BJ (cell line): ENCODE data around the gene MAU2. TPM values are rescaled to one million over a fixed set of nuclear protein-coding genes. Genes with fewer than 3 reads are reported as not detected.
"Not testable (repeated sequence)": the region's sequence is repeated elsewhere in the genome, so short reads cannot be mapped to it uniquely, and the experiment has no call there.

Experiments used
- CTCF ChIA-PET: fragments of 350-600 bp; formaldehyde crosslinking; extraction: SDS; loops from one replicate; lab custom pipeline; 2021; ENCODE audit warnings: antibody characterized with exemption, inconsistent platforms; lab: Yijun Ruan, JAX
- POLR2A ChIA-PET: fragments of 300-600 bp; sonication (Branson Sonifier 250); formaldehyde crosslinking; extraction: SDS; loops from one replicate; lab custom pipeline; 2021; ENCODE audit warnings: antibody characterized with exemption; lab: Charles Lee
- DNase-seq: peaks from one replicate; pipeline ENCODE4 v3.0.0-alpha.2; 2011; ENCODE audit warnings: low read depth
- H3K27me3 ChIP-seq: 2 replicates; pipeline ENCODE4 v1.6.0; 2011; ENCODE audit warnings: low read length; ENCODE audit not compliant: control insufficient read depth, insufficient read depth
- H3K36me3 ChIP-seq: 2 replicates; pipeline ENCODE4 v1.5.1; 2011; ENCODE audit warnings: low read length; ENCODE audit not compliant: control insufficient read depth, insufficient read depth
- H3K4me3 ChIP-seq: 2 replicates; pipeline ENCODE4 v1.5.1; 2011; ENCODE audit warnings: low read depth, mild to moderate bottlenecking, control low read depth, low read length
- polyA plus RNA-seq: library from polyadenylated mRNA; depleted of rRNA; stranded (reverse); fragments of >200 nt; gene quantifications from 2 replicates; pipeline ENCODE4 v1.2.3, GENCODE V29; 2011
- TF ChIP-seq, protein P1 (sequence below): IDR thresholded peaks from 2 replicates; pipeline ENCODE4 v1.5.1; 2011; ENCODE audit warnings: low read depth, mild to moderate bottlenecking, control low read depth, inconsistent platforms, low read length, moderate library complexity; ENCODE audit not compliant: insufficient read depth

The MAU2 gene
- polyA plus RNA-seq, 1 experiment, result 25.9 TPM

DNA sequence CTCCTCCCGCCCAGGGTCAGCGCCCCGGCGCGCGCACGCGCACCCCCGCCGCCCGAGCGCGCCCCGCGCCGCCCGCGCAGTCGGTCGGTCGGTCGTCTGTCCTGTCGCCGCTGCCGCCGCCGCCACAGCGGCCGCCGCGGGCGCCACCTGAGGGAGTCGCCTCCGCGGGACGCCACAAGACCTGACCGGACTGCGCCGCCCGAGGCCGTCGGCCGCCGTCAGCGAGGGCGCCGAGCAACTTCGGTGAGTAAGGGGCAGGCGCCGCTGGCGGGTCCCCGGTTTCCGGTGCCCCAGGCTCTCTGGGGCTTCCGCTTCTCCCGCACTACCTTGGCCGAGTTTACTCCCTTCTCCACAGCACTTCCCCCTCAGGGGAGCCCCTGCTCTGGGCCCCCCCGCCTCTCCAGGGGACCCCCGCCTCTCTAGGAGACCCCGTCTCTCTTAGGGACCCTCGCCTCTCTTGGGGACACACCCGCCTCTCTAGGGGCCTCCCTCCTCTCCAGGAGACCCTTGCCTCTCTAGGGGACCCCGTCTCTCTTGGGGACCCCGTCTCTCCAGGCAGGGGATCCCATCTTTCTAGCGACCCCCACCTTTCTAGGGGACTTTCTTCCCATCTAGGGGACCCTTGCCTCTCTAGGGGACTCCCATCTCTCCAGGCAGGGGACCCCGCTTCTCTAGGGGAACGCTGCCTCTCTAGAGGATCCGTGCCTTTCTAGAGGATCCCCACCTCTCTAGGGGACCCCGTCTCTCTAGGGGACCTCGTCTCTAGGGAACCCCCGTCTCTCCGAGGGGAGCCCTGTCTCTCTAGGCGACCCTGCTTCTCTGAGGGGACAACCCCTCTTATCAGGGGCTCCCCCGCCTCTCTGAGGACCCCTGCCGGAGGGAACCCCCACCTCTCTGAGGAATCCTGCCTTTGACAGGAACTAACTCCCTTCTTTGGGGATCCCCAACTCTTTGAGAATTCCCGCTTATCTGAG lies 65.6 kb downstream of the MAU2 start:
- ChIA-PET POLR2A (interaction anchor here (0.7 kb wide), 1 partner anchor 19 kb away, joined by 3 read pairs; the partner anchor contains the start of gene GATAD2A), CTCF (interaction anchor here (1.0 kb wide), 1 partner anchor 21 kb away, joined by 3 read pairs; no protein-coding TSS in a partner anchor)
- DNase-seq, result no peak
- H3K36me3 ChIP-seq, result no peaks in the 10 kb centered on the region
- H3K27me3 ChIP-seq, result no peaks in the 10 kb centered on the region
- H3K4me3 ChIP-seq, result peak overlapping the region; percentile 85
- TF ChIP-seq, protein P1, sequence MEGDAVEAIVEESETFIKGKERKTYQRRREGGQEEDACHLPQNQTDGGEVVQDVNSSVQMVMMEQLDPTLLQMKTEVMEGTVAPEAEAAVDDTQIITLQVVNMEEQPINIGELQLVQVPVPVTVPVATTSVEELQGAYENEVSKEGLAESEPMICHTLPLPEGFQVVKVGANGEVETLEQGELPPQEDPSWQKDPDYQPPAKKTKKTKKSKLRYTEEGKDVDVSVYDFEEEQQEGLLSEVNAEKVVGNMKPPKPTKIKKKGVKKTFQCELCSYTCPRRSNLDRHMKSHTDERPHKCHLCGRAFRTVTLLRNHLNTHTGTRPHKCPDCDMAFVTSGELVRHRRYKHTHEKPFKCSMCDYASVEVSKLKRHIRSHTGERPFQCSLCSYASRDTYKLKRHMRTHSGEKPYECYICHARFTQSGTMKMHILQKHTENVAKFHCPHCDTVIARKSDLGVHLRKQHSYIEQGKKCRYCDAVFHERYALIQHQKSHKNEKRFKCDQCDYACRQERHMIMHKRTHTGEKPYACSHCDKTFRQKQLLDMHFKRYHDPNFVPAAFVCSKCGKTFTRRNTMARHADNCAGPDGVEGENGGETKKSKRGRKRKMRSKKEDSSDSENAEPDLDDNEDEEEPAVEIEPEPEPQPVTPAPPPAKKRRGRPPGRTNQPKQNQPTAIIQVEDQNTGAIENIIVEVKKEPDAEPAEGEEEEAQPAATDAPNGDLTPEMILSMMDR, result peak; percentile 40

DNA sequence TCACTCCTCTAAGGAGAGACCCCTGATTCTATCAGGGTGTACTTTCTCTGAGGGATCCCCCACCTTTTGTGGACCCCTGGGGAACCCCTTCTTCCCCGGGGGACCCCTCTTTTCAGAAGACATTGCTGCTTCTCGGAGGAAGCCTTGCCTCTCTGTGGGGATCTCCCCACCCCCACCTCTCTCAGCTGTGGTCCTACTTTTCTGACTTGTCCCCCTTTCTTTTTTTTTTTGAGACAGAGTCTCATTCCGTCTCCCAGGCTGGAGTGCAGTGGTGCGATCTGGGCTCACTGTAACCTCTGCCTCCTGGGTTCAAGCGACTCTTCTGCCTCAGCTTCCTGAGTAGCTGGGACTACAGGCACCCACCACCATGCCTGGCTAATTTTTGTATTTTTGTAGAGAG lies 66.5 kb downstream of the MAU2 start:
- DNase-seq, result no peak
- ChIA-PET POLR2A (no interaction called here), CTCF (interaction anchor here (2.4 kb wide), 1 partner anchor 103 kb away, joined by 10 read pairs; no protein-coding TSS in a partner anchor)
- TF ChIP-seq, protein P1, result no peak
- H3K4me3 ChIP-seq, result peak overlapping the region; percentile 85
- H3K36me3 ChIP-seq, result no peaks in the 10 kb centered on the region
- no peaks in the 10 kb centered on the region for H3K27me3 ChIP-seq

DNA sequence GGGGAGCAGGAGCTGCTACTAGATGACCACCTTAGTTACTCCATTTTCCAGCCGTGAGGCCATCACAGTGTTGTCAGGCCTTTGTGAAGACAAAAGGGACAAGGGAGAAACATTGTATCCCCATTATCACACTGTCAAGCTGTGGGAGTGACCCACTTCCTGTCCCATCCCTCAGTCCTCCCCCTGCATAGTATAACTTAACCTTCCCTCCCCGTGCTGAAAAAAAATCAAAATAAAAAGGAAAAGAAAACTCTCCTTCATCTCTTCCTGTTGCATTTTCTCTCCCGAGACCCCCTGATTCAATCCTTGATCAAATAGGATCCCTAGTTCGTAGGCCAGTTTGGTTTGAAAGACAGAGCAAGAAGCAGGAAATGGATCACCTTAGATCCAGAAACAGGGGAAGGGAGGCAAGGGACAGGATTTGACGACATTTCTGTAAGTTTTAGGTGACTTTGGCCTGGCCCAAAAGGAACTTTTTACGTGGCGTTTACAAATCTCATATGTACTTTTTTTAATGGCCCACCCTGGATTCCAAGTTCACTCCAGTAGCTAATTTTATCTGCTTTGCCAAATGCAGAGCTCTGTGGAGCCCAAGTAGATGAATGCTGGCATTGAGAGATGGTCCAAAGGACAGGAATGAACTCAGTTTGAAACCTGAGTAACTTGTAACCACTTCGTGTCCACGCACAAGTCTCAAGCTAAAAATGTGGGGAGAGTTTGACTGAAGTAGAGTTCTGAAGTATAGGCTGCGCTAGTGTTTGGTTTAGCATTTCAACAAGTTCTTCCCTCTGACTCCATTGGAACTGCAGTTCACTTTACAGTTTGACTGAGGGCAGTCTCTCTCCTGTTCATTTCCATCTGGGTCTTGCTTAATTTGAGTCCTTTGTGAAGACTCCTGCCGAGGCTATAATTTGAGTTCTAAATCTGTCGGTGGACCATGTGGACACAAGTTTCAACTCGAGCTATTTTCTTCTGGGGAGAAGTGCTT lies 68.2 kb downstream of the MAU2 start:
- no peak for DNase-seq
- POLR2A ChIA-PET, result interaction anchor here (0.6 kb wide), 1 partner anchor 96 kb away, joined by 7 read pairs; no protein-coding TSS in a partner anchor
- CTCF ChIA-PET, result interaction anchor here (2.4 kb wide), 1 partner anchor 101 kb away, joined by 10 read pairs; no protein-coding TSS in a partner anchor
- H3K36me3 ChIP-seq, result no peaks in the 10 kb centered on the region
- TF ChIP-seq, protein P1, result no peak
- H3K4me3 ChIP-seq, result no peak overlapping the region
- H3K27me3 ChIP-seq, result no peaks in the 10 kb centered on the region

DNA sequence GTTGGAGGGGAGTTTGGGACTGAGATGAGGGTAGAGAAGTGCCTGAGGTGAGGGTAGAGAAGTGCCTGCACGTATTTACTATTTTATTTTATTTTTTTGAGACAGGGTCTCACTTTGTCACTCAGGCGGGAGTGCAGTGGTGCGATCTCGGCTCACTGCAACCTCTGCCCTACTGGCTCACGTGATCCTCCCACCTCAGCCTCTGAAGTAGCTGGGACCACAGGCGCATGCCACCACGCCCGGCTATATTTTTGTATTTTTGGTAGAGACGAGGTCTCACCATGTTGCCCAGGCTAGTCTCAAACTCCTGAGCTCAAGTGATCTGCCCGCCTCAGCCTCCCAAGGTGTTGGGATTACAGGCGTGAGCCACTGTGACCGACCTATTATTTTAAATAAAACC lies 69.1 kb downstream of the MAU2 start:
- H3K27me3 ChIP-seq, DNase-seq, H3K36me3 ChIP-seq, H3K4me3 ChIP-seq, POLR2A ChIA-PET: not testable (repeated sequence)
- CTCF ChIA-PET, result interaction anchor here (2.4 kb wide), 1 partner anchor 101 kb away, joined by 10 read pairs; no protein-coding TSS in a partner anchor

DNA sequence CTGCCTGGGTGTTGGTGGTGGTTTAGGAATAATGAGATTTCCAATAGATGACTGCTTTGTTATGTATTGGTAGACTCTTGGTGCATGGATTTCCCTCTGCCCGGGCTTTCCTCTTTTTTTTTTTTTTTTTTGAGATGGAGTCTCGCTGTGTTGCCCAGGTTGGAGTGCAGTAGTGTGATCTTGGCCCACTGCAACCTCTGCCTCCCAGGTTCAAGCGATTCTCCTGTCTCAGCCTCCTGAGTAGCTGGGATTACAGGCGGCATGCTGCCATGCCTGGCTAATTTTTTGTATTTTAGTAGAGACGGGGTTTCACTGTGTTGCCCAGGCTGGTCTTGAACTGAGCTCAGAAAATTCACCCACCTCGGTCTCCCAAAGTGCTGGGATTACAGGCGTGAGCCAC lies 73.7 kb downstream of the MAU2 start:
- H3K4me3 ChIP-seq, H3K27me3 ChIP-seq, CTCF ChIA-PET, DNase-seq, POLR2A ChIA-PET, H3K36me3 ChIP-seq: not testable (repeated sequence)
